Retinal pigment epithelial cell (primary cell): ENCODE results near the gene PANK1.
A peak's percentile ranks its signal among the peaks of the same experiment; 100 is the strongest.

Experiments
- DNase-seq: peaks from one replicate; pipeline ENCODE4 v3.0.0-alpha.2; 2010; ENCODE audit warnings: low read depth
- H3K4me3 ChIP-seq: 2 replicates; pipeline ENCODE4 v1.5.1; 2011; ENCODE audit warnings: mild to moderate bottlenecking, low read length, control low read depth, moderate library complexity
- TF ChIP-seq, protein P1 (sequence below): conservative IDR thresholded peaks from 2 replicates; pipeline ENCODE4 v1.5.1; 2011; ENCODE audit warnings: low read depth, low read length, control low read depth, inconsistent platforms

The PANK1 gene

DNA sequence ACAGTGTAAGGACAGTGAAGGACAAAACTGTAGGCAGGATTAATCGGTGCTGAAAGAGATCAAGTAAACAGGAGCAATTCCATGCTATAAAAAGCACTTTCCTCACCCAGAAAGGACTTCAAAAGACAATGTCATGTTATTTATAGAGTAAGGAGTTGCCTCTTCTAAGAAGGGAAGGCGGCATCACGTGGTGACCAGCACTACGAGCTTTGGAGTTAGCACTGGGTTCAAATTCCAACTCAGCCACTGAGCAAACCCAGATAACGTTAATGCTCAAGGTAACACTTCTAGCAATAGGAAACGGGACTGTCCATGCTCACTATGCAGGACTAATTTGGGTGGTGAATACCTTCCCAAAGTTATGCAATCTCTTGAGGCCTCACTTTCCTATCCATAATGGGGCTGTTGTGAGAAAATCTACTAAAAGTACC is 715 bp upstream of the PANK1 start:
- TF ChIP-seq, protein P1, sequence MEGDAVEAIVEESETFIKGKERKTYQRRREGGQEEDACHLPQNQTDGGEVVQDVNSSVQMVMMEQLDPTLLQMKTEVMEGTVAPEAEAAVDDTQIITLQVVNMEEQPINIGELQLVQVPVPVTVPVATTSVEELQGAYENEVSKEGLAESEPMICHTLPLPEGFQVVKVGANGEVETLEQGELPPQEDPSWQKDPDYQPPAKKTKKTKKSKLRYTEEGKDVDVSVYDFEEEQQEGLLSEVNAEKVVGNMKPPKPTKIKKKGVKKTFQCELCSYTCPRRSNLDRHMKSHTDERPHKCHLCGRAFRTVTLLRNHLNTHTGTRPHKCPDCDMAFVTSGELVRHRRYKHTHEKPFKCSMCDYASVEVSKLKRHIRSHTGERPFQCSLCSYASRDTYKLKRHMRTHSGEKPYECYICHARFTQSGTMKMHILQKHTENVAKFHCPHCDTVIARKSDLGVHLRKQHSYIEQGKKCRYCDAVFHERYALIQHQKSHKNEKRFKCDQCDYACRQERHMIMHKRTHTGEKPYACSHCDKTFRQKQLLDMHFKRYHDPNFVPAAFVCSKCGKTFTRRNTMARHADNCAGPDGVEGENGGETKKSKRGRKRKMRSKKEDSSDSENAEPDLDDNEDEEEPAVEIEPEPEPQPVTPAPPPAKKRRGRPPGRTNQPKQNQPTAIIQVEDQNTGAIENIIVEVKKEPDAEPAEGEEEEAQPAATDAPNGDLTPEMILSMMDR: no peak
- H3K4me3 ChIP-seq: peak overlapping the region; percentile 66
- DNase-seq: no peak

DNA sequence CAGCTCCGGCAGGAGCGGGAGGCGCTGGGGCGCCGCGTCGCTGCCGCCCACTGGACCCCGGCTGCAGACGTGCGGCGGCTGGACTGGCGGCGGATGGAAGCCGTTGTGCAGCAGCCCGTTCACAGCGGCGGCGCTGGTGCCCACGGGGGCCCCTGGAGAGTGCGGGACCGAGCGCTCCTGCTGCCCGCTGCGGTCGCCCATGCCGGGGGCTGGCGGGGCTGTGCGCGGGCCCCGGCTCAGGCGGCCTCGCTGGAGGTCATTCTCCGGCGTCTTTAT is 413 bp downstream of the PANK1 start:
- TF ChIP-seq, protein P1: no peak
- DNase-seq: no peak
- peak overlapping the region; percentile 66 for H3K4me3 ChIP-seq

GRCh38 chr10:89643812-89644690 is 991 bp downstream of the PANK1 start:
- TF ChIP-seq, protein P1: no peak
- peak; percentile 92 for DNase-seq
- peak overlapping the region; percentile 66 for H3K4me3 ChIP-seq

DNA sequence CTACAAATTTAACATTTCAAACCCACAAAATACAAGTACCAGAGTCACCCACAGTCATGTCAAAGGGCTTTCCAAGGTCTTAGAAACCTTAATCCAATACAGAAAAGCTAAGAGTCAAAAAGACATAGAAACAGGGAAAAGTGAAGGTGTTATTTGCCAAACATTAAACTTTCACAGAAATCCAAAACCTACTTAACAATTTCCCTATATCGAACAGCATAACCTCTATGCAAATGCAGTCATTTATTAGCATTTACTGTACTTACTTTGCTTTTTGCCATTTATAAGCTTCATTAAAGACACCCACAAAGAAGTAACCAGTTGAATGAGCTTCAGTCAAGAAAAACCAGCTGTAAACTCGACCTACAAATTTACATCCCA is 1.6 kb downstream of the PANK1 start:
- peak overlapping the region; percentile 66 for H3K4me3 ChIP-seq
- TF ChIP-seq, protein P1: no peak
- DNase-seq: no peak

DNA sequence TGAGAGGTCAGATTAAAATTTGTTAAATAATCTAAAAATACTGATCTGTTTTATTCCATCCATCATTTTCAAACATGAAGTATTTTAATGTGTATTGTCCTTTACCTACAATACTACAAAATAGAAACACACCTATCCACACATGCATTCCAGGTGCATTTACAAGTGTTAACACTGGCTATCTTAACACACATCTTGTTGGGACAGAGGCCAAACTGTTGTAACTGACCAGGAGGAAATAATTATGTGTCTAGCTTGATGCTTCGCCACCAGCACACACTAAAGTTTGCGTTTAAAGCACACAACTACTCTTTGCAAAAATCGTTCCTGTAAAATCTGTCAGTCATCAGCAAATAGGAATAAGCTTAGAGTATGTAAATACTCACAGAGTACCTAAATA is 2.8 kb downstream of the PANK1 start:
- TF ChIP-seq, protein P1: no peak
- no peak overlapping the region for H3K4me3 ChIP-seq
- no peak for DNase-seq

GRCh38 chr10:89640241-89640640 is 4.8 kb downstream of the PANK1 start:
- DNase-seq: no peak
- H3K4me3 ChIP-seq: no peak overlapping the region
- TF ChIP-seq, protein P1: no peak

GRCh38 chr10:89639326-89639725 is 5.7 kb downstream of the PANK1 start:
- no peak overlapping the region for H3K4me3 ChIP-seq
- no peak for DNase-seq
- TF ChIP-seq, protein P1: no peak
